ENCODE data around the gene LLPH. TPM values are rescaled to one million over a fixed set of nuclear protein-coding genes. Genes with fewer than 3 reads are reported as not detected.

Gene LLPH
- total RNA-seq, 1 donor from 2014 or later, result 21.4 TPM

Other genes with a start within 250 kb of the LLPH start
- gene TMBIM4, start 39.2 kb upstream of the LLPH start, total RNA-seq, result 99.3 TPM
- 19.3 TPM for gene IRAK3, start 58.5 kb upstream of the LLPH start, total RNA-seq
- gene HELB, start 171.7 kb upstream of the LLPH start, total RNA-seq, result 8.7 TPM

Data from sciatic nerve (tissue), 1 donor.